ENCODE results near the gene MEGF10. TPM values are rescaled to one million over a fixed set of nuclear protein-coding genes. Genes with fewer than 3 reads are reported as not detected.
"Not testable (repeated sequence)": the region's sequence is repeated elsewhere in the genome, so short reads cannot be mapped to it uniquely, and the experiment has no call there.

MEGF10 gene
- total RNA-seq, 3 donors from 2014 or later (not counting 1 experiment from before 2014, with no cell fraction given) = 1.4 TPM; not detected in 2

GRCh38 chr5:127256886-127257597 is 33.6 kb upstream of the MEGF10 start:
- 84% methylated on average over 2 of the region's 2 CpGs for WGBS (ENCODE audit: insufficient coverage)
- no peaks in the 10 kb centered on the region for H3K4me1 ChIP-seq (ENCODE audit: control insufficient read depth, insufficient read depth, low read length)

GRCh38 chr5:127260686-127261085 is 29.9 kb upstream of the MEGF10 start:
- 80% methylated on average over 2 of the region's 3 CpGs for WGBS (ENCODE audit: insufficient coverage)
- H3K27me3 Mint-ChIP-seq (ENCODE audit: low read depth in 2 of 2) = peaks cover 5 to 28% of the 10 kb centered on the region in 2 donors
- ATAC-seq (no peak), DNase-seq (no peak)
- no peak overlapping the region for H3K4me3 Mint-ChIP-seq
- TF ChIP-seq CTCF (IDR thresholded peaks at IDR 0.05) = no peak
- H3K36me3 Mint-ChIP-seq = no peaks in the 10 kb centered on the region
- Histone ChIP-seq H3K27ac (ENCODE audit: low read length) (no peak overlapping the region), H3K9me3 (ENCODE audit: control insufficient read depth, insufficient read depth, low read length) (no peaks in the 10 kb centered on the region), H3K4me3 (ENCODE audit: low read length) (no peak overlapping the region), H3K4me1 (ENCODE audit: control insufficient read depth, insufficient read depth, low read length) (no peaks in the 10 kb centered on the region), H3K36me3 (ENCODE audit: control insufficient read depth, insufficient read depth, low read length) (no peaks in the 10 kb centered on the region), H3K27me3 (ENCODE audit: control insufficient read depth, insufficient read depth, low read length) (no peaks in the 10 kb centered on the region)
- H3K27ac Mint-ChIP-seq = no peak overlapping the region
- H3K9me3 Mint-ChIP-seq = peaks cover 0 to 2% of the 10 kb centered on the region in 2 donors
- H3K4me1 Mint-ChIP-seq = no peaks in the 10 kb centered on the region
- intact Hi-C loops (cut with micrococcal nuclease) = no loop called here

More at GRCh38 chr5:127256886-127257597, 33.6 kb upstream of the MEGF10 start:
- intact Hi-C loops (cut with micrococcal nuclease) = no loop called here
- Histone ChIP-seq H3K36me3 (ENCODE audit: control insufficient read depth, insufficient read depth, low read length) (no peaks in the 10 kb centered on the region), H3K27me3 (ENCODE audit: control insufficient read depth, insufficient read depth, low read length) (no peaks in the 10 kb centered on the region), H3K27ac (ENCODE audit: low read length) (no peak overlapping the region), H3K4me3 (ENCODE audit: low read length) (no peak overlapping the region), H3K9me3 (ENCODE audit: control insufficient read depth, insufficient read depth, low read length) (no peaks in the 10 kb centered on the region)
- H3K4me1 Mint-ChIP-seq = no peaks in the 10 kb centered on the region
- no peaks in the 10 kb centered on the region for H3K36me3 Mint-ChIP-seq
- no peak overlapping the region for H3K4me3 Mint-ChIP-seq
- ATAC-seq = no peak
- peaks cover 5% of the 10 kb centered on the region in 2 donors for H3K9me3 Mint-ChIP-seq
- TF ChIP-seq CTCF (IDR thresholded peaks at IDR 0.05) = no peak
- H3K27me3 Mint-ChIP-seq (ENCODE audit: low read depth in 2 of 2) = peaks cover 7 to 32% of the 10 kb centered on the region in 2 donors
- DNase-seq = no peak
- no peak overlapping the region for H3K27ac Mint-ChIP-seq

- H3K27ac Mint-ChIP-seq; H3K4me1 ChIP-seq (ENCODE audit: control insufficient read depth, insufficient read depth, low read length); H3K27ac ChIP-seq (ENCODE audit: low read length); intact Hi-C loops (cut with micrococcal nuclease); H3K36me3 Mint-ChIP-seq; DNase-seq; ATAC-seq; H3K9me3 Mint-ChIP-seq; H3K36me3 ChIP-seq (ENCODE audit: control insufficient read depth, insufficient read depth, low read length); H3K4me1 Mint-ChIP-seq; H3K9me3 ChIP-seq (ENCODE audit: control insufficient read depth, insufficient read depth, low read length); H3K4me3 Mint-ChIP-seq; H3K4me3 ChIP-seq (ENCODE audit: low read length); H3K27me3 ChIP-seq (ENCODE audit: control insufficient read depth, insufficient read depth, low read length): not testable (repeated sequence)
- peaks cover 7 to 47% of the 10 kb centered on the region in 2 donors for H3K27me3 Mint-ChIP-seq (ENCODE audit: low read depth in 2 of 2)
- WGBS (ENCODE audit: insufficient coverage) = no CpG with 5 or more reads among the region's 1 CpG
Observed at GRCh38 chr5:127265473-127265872, 25.1 kb upstream of the MEGF10 start.

- H3K36me3 Mint-ChIP-seq; H3K4me3 Mint-ChIP-seq; H3K9me3 Mint-ChIP-seq; H3K4me3 ChIP-seq (ENCODE audit: low read length); H3K4me1 Mint-ChIP-seq; intact Hi-C loops (cut with micrococcal nuclease); H3K27ac ChIP-seq (ENCODE audit: low read length); ATAC-seq; H3K9me3 ChIP-seq (ENCODE audit: control insufficient read depth, insufficient read depth, low read length); H3K27me3 ChIP-seq (ENCODE audit: control insufficient read depth, insufficient read depth, low read length); H3K4me1 ChIP-seq (ENCODE audit: control insufficient read depth, insufficient read depth, low read length); DNase-seq; H3K27ac Mint-ChIP-seq; H3K36me3 ChIP-seq (ENCODE audit: control insufficient read depth, insufficient read depth, low read length): not testable (repeated sequence)
- peaks cover 8 to 43% of the 10 kb centered on the region in 2 donors for H3K27me3 Mint-ChIP-seq (ENCODE audit: low read depth in 2 of 2)
- 75% methylated on average over 9 of the region's 9 CpGs for WGBS (ENCODE audit: insufficient coverage)
Observed at GRCh38 chr5:127268342-127268741, 22.3 kb upstream of the MEGF10 start.

- DNase-seq; H3K9me3 Mint-ChIP-seq; H3K27me3 ChIP-seq (ENCODE audit: control insufficient read depth, insufficient read depth, low read length); H3K36me3 Mint-ChIP-seq; H3K9me3 ChIP-seq (ENCODE audit: control insufficient read depth, insufficient read depth, low read length); H3K4me3 ChIP-seq (ENCODE audit: low read length); H3K27ac ChIP-seq (ENCODE audit: low read length); H3K4me3 Mint-ChIP-seq; H3K4me1 ChIP-seq (ENCODE audit: control insufficient read depth, insufficient read depth, low read length); H3K27ac Mint-ChIP-seq; intact Hi-C loops (cut with micrococcal nuclease); H3K4me1 Mint-ChIP-seq; H3K36me3 ChIP-seq (ENCODE audit: control insufficient read depth, insufficient read depth, low read length); ATAC-seq: not testable (repeated sequence)
- WGBS (ENCODE audit: insufficient coverage) = 100% methylated on average over 3 of the region's 4 CpGs
- H3K27me3 Mint-ChIP-seq (ENCODE audit: low read depth in 2 of 2) = peaks cover 12 to 50% of the 10 kb centered on the region in 2 donors
Observed at GRCh38 chr5:127270713-127271112, 19.9 kb upstream of the MEGF10 start.
